GM21825 (cell line): ENCODE data around the gene AMOT.

Experiments
- ATAC-seq: cut with Tn5 transposase; IDR thresholded peaks from one replicate; pipeline ENCODE4 v1.9.1; 2021; ENCODE audit warnings: mild to moderate bottlenecking, moderate library complexity; ENCODE audit not compliant: unreplicated experiment

AMOT gene

GRCh38 chrX:112738347-112739033 is 102.1 kb downstream of the AMOT start:
- ATAC-seq, result no peak

GRCh38 chrX:112736310-112736709 is 104.3 kb downstream of the AMOT start:
- ATAC-seq, result no peak

GRCh38 chrX:112735147-112735546 is 105.5 kb downstream of the AMOT start:
- no peak for ATAC-seq

GRCh38 chrX:112734290-112734689 is 106.3 kb downstream of the AMOT start:
- no peak for ATAC-seq

- ATAC-seq, result no peak
These were observed 108.8 kb downstream of the AMOT start for GRCh38 chrX:112731793-112732192.
